ENCODE results near the gene MYO7B. TPM values are rescaled to one million over a fixed set of nuclear protein-coding genes. Genes with fewer than 3 reads are reported as not detected.
"Not testable (repeated sequence)": the region's sequence is repeated elsewhere in the genome, so short reads cannot be mapped to it uniquely, and the experiment has no call there.

MYO7B gene
- total and polyA plus RNA-seq, 2 donors (not counting 1 experiment from before 2014, with no cell fraction given) = under 0.01 TPM; not detected in 1

DNA sequence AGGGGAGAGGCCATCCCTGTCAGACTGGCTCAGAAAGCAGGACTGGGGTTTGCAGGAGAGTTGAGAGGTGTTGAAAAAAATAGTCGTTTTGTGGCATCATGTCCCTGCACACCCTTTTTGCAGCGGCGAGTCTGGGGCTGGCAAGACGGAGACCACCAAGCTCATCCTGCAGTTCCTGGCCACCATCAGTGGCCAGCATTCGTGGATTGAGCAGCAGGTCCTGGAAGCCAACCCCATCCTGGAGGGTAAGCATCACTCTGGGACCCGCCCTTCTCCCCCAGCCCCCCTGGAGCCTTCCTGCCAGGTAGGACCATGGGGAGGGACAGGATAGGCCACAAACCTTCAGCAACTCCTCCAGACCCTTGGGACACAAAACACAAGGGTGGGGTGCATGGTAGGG is 34.2 kb downstream of the MYO7B start:
- no peak overlapping the region for H3K9ac ChIP-seq (ENCODE audit: insufficient read depth, low read length)
- H2AFZ ChIP-seq (ENCODE audit: low read length) = no peak overlapping the region
- H3K27ac ChIP-seq (ENCODE audit: insufficient read depth, low read length) = no peak overlapping the region
- H3K4me1 ChIP-seq (ENCODE audit: control insufficient read depth, extremely low read depth, insufficient read depth, low read length) = peaks cover 7% of the 10 kb centered on the region
- no peaks in the 10 kb centered on the region for H3K9me3 ChIP-seq (ENCODE audit: control insufficient read depth, insufficient read depth, low read depth, low read length)
- H3K36me3 ChIP-seq (ENCODE audit: control insufficient read depth, insufficient read depth, low read length) = no peaks in the 10 kb centered on the region
- H3K79me2 ChIP-seq (ENCODE audit: control insufficient read depth, insufficient read depth, low read length) = no peaks in the 10 kb centered on the region
- no peak for DNase-seq (ENCODE audit: low read depth in 2 of 2)
- no peak overlapping the region for H3K4me2 ChIP-seq (ENCODE audit: extremely low read depth, insufficient read depth, low read length)
- TF ChIP-seq, protein P1, sequence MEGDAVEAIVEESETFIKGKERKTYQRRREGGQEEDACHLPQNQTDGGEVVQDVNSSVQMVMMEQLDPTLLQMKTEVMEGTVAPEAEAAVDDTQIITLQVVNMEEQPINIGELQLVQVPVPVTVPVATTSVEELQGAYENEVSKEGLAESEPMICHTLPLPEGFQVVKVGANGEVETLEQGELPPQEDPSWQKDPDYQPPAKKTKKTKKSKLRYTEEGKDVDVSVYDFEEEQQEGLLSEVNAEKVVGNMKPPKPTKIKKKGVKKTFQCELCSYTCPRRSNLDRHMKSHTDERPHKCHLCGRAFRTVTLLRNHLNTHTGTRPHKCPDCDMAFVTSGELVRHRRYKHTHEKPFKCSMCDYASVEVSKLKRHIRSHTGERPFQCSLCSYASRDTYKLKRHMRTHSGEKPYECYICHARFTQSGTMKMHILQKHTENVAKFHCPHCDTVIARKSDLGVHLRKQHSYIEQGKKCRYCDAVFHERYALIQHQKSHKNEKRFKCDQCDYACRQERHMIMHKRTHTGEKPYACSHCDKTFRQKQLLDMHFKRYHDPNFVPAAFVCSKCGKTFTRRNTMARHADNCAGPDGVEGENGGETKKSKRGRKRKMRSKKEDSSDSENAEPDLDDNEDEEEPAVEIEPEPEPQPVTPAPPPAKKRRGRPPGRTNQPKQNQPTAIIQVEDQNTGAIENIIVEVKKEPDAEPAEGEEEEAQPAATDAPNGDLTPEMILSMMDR (conservative IDR thresholded peaks at IDR 0.05 in 1 of 2, IDR thresholded peaks at IDR 0.05 in 1 of 2; ENCODE audit: low read depth in 1 of 2, low read length in 2 of 2) = no peak
- TF ChIP-seq EZH2 (IDR thresholded peaks at IDR 0.05; ENCODE audit: low read length, missing control alignments) = no peak
- peaks cover 2% of the 10 kb centered on the region for H3K27me3 ChIP-seq (ENCODE audit: control insufficient read depth, insufficient read depth, low read length)
- H4K20me1 ChIP-seq (ENCODE audit: control insufficient read depth, extremely low read depth, insufficient read depth, low read length) = no peaks in the 10 kb centered on the region
- H3K4me3 ChIP-seq (replicated peaks in 1 of 4; ENCODE audit: control extremely low read depth in 1 of 4, insufficient read depth in 1 of 4, low read depth in 3 of 4, low read length in 4 of 4) = no peak overlapping the region

DNA sequence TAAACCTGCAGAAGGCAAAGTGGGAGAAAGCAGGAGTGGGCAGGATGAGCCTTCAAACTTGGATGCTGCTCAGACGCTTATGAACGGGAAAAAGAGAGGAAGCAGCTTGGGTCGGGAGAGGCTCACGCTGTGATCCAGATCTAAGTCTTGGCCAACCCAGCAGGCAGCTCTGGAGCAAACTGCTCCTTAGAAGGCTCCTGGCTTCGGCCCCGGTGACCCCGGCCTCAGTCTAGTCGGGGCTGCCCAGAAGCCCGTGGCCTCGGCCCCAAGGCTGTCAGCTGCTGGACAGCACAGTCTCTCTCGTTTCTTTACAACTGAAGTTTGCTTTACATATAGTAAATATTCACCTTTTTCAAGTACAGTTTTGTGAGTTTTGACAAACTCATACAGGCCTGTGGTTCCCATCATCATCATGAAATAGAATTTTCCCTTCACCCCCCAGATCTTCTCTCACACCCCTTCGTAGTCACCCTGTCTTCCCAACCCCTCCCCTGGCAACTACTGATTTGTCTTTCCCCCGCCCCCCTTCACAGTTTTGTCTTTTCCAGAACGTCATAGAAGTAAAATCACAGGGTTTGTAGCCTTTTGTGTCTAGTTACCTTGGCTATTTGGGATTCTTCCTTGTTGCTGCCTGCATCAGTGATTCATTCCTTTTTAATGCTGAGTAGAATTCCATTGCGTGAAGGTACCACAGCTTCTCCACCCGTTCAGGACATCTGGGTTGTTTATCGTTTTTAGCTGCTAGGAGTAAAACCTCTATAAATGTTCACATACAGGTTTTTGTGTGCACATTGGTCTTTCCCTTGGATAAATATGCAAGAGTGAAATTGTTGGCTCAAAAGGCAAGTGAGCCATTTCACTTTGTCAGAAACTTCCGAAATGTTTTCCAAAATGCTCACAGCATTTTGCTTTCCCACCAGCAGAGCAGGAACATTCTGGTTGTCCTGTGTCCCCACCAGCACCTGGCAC is 35.1 kb downstream of the MYO7B start:
- Histone ChIP-seq H3K27ac (ENCODE audit: insufficient read depth, low read length) (no peak overlapping the region), H3K27me3 (ENCODE audit: control insufficient read depth, insufficient read depth, low read length) (peaks cover 2% of the 10 kb centered on the region), H3K36me3 (ENCODE audit: control insufficient read depth, insufficient read depth, low read length) (no peaks in the 10 kb centered on the region), H4K20me1 (ENCODE audit: control insufficient read depth, extremely low read depth, insufficient read depth, low read length) (no peaks in the 10 kb centered on the region), H3K9ac (ENCODE audit: insufficient read depth, low read length) (no peak overlapping the region), H3K4me3 (replicated peaks in 1 of 4; ENCODE audit: control extremely low read depth in 1 of 4, insufficient read depth in 1 of 4, low read depth in 3 of 4, low read length in 4 of 4) (no peak overlapping the region), H3K9me3 (ENCODE audit: control insufficient read depth, insufficient read depth, low read depth, low read length) (no peaks in the 10 kb centered on the region), H2AFZ (ENCODE audit: low read length) (no peak overlapping the region), H3K79me2 (ENCODE audit: control insufficient read depth, insufficient read depth, low read length) (no peaks in the 10 kb centered on the region), H3K4me2 (ENCODE audit: extremely low read depth, insufficient read depth, low read length) (no peak overlapping the region), H3K4me1 (ENCODE audit: control insufficient read depth, extremely low read depth, insufficient read depth, low read length) (peaks cover 7% of the 10 kb centered on the region)
- peak in 1 of 2 donors; percentile 71 for DNase-seq (ENCODE audit: low read depth in 2 of 2)
- no peak for TF ChIP-seq EZH2 (IDR thresholded peaks at IDR 0.05; ENCODE audit: low read length, missing control alignments)
- TF ChIP-seq, protein P1 (conservative IDR thresholded peaks at IDR 0.05 in 1 of 2, IDR thresholded peaks at IDR 0.05 in 1 of 2; ENCODE audit: low read depth in 1 of 2, low read length in 2 of 2) = no peak

DNA sequence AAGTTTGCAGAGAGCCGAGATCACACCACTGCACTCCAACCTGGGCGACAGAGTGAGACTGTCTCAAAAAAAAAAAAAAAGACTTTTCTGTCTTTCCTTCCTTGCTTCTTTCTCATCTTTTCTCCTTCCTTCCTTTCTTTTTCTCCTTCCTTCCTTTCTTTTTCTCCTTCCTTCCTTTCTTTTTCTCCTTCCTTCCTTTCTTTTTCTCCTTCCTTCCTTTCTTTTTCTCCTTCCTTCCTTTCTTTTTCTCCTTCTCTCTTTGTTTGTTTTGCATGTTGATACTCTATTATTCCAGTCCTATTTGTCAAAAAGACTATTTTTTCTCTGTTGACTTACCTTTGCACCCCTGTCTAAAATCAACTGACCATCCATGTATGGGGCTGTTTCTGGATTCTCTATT is 36.9 kb downstream of the MYO7B start:
- H3K4me3 ChIP-seq (replicated peaks in 1 of 4; ENCODE audit: control extremely low read depth in 1 of 4, insufficient read depth in 1 of 4, low read depth in 3 of 4, low read length in 4 of 4); H3K27me3 ChIP-seq (ENCODE audit: control insufficient read depth, insufficient read depth, low read length); H3K36me3 ChIP-seq (ENCODE audit: control insufficient read depth, insufficient read depth, low read length); H3K79me2 ChIP-seq (ENCODE audit: control insufficient read depth, insufficient read depth, low read length); H3K4me2 ChIP-seq (ENCODE audit: extremely low read depth, insufficient read depth, low read length); H3K27ac ChIP-seq (ENCODE audit: insufficient read depth, low read length); H4K20me1 ChIP-seq (ENCODE audit: control insufficient read depth, extremely low read depth, insufficient read depth, low read length); H3K9ac ChIP-seq (ENCODE audit: insufficient read depth, low read length); DNase-seq (ENCODE audit: low read depth in 2 of 2); H2AFZ ChIP-seq (ENCODE audit: low read length); H3K9me3 ChIP-seq (ENCODE audit: control insufficient read depth, insufficient read depth, low read depth, low read length): not testable (repeated sequence)
- peaks cover 14% of the 10 kb centered on the region for H3K4me1 ChIP-seq (ENCODE audit: control insufficient read depth, extremely low read depth, insufficient read depth, low read length)
